GM12891 (cell line): ENCODE data around the gene OAS3.

ENCODE experiments used
- PAX5 ChIP-seq: IDR thresholded peaks from 2 replicates; pipeline ENCODE4 v1.6.1; 2011; ENCODE audit warnings: low read length, moderate library complexity, mild to moderate bottlenecking; ENCODE audit not compliant: insufficient read depth, severe bottlenecking
- POLR2A ChIP-seq: IDR thresholded peaks from 2 replicates; pipeline ENCODE4 v1.6.1; 2011; ENCODE audit warnings: low read depth, low read length, control low read depth
- POLR2AphosphoS5 ChIP-seq: IDR thresholded peaks from 2 replicates; pipeline ENCODE4 v1.6.1; 2011; ENCODE audit warnings: low read depth, low read length, control low read depth
- SPI1 ChIP-seq: IDR thresholded peaks from 2 replicates; pipeline ENCODE4 v1.6.1; 2011; ENCODE audit warnings: low read depth, low read length, control low read depth
- TAF1 ChIP-seq: IDR thresholded peaks from 2 replicates; pipeline ENCODE4 v1.6.1; 2011; ENCODE audit warnings: low read depth, low read length, control low read depth

- no peak for TF ChIP-seq TAF1
- no peak for TF ChIP-seq POLR2A
- no peak for TF ChIP-seq POLR2AphosphoS5
- no peak for TF ChIP-seq SPI1
- TF ChIP-seq PAX5: no peak
Measured at GRCh38 chr12:112942572-112942971, 4.3 kb downstream of the OAS3 start.
